HAP-1 (cell line): ENCODE measurements around the gene TVP23A.
"Not testable (repeated sequence)": the region's sequence is repeated elsewhere in the genome, so short reads cannot be mapped to it uniquely, and the experiment has no call there.

Source experiments
- DNase-seq, 2 experiments: peaks; one replicate each; pipeline ENCODE4 v3.0.0-alpha.2; 2016 to 2020; ENCODE audit warnings: low spot score in 2 of 2
- H3K27me3 ChIP-seq: fragments of 250-450 bp; sonication (Bioruptor Pico); 2 replicates; pipeline ENCODE4 v1.5.1; 2020; ENCODE audit warnings: low read depth, mild to moderate bottlenecking, moderate library complexity
- H3K36me3 ChIP-seq: fragments of 250-450 bp; sonication (Bioruptor Pico); replicated peaks from 2 replicates; pipeline ENCODE4 v1.5.1; 2020; ENCODE audit warnings: mild to moderate bottlenecking
- H3K4me1 ChIP-seq: fragments of 250-450 bp; sonication (Bioruptor Pico); 2 replicates; pipeline ENCODE4 v1.5.1; 2020; ENCODE audit warnings: mild to moderate bottlenecking
- H3K4me3 ChIP-seq: fragments of 250-450 bp; sonication (Bioruptor Pico); 2 replicates; pipeline ENCODE4 v1.5.1; 2020; ENCODE audit warnings: mild to moderate bottlenecking, moderate library complexity
- H3K9me3 ChIP-seq: fragments of 250-450 bp; sonication (Bioruptor Pico); 2 replicates; pipeline ENCODE4 v1.5.1; 2020; ENCODE audit warnings: mild to moderate bottlenecking, moderate library complexity
- in situ Hi-C: fragments of 300-500 bp; cut with MboI; formaldehyde crosslinking; loops from 3 replicates; pipeline ENCODE4 v1.14.3; 2020; ENCODE audit warnings: low sequenced_read_pairs, inconsistent platforms, mixed read lengths

The TVP23A gene

DNA sequence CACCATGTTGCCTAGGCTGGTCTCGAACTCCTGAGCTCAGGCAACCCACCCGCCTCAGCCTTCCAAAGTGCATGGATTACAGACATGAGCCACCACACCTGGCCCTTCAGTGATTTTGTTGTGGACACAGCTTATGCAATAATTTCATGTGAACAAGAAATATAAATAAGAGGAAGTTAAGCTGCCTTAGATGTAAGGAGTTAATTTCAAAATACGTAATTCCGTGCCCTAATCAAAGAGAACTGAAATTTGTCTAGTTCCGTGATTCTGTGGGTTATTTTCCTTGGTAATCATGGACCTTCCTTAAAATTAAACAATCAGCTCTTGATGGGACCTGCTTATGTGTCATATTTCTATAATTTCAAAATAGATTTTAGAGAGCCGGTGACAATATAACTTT is 11.9 kb downstream of the TVP23A start:
- H3K4me3 ChIP-seq = no peak overlapping the region
- no peaks in the 10 kb centered on the region for H3K9me3 ChIP-seq
- in situ Hi-C loops = no loop called here
- no peaks in the 10 kb centered on the region for H3K4me1 ChIP-seq
- DNase-seq = no peak
- H3K27me3 ChIP-seq = no peaks in the 10 kb centered on the region
- no peaks in the 10 kb centered on the region for H3K36me3 ChIP-seq

DNA sequence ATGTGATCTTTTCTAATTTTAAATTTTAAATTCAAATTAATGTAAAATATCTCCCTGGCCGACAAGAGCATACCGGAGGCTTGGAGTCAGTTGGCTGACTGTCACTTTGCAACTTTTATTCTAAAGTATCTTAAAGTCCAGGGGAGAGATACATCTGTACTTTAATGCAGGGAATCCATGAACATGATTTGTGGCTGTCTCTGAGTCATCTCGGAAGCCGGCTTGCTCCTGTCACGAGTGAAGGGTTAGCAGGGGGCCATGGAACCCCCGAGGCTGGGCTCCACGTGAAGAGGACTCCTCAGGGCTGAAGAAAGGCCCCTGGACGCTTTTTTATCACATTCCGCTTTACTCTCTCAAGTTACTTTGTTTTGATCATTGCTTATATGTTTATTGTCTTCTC is 13.3 kb downstream of the TVP23A start:
- DNase-seq = no peak
- Histone ChIP-seq H3K27me3 (no peaks in the 10 kb centered on the region), H3K4me1 (no peaks in the 10 kb centered on the region), H3K9me3 (no peaks in the 10 kb centered on the region), H3K36me3 (no peaks in the 10 kb centered on the region), H3K4me3 (no peak overlapping the region)
- in situ Hi-C loops = no loop called here

DNA sequence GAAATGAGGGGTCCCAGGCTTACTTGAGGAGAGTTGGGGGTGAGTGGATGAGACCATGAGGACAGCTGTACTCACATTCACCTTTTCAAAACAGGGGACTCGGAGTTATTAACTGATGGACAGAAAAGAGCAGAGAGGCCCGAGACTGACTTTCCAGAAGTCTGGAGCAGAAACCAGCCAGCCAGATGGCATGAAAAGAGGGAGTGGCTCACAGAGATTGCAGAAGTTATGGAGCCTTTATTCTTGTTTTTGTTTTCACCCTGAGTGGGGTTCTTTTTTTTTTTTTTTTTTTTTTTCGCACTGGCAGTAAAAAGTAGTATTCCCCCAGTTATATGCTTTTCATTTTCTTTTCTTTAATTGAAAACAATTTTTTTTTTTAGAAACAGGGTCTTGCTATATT is 18.9 kb downstream of the TVP23A start:
- DNase-seq = no peak
- no peak overlapping the region for H3K4me3 ChIP-seq
- H3K4me1 ChIP-seq = no peaks in the 10 kb centered on the region
- no peaks in the 10 kb centered on the region for H3K36me3 ChIP-seq
- no peaks in the 10 kb centered on the region for H3K9me3 ChIP-seq
- H3K27me3 ChIP-seq = no peaks in the 10 kb centered on the region
- in situ Hi-C loops = no loop called here

DNA sequence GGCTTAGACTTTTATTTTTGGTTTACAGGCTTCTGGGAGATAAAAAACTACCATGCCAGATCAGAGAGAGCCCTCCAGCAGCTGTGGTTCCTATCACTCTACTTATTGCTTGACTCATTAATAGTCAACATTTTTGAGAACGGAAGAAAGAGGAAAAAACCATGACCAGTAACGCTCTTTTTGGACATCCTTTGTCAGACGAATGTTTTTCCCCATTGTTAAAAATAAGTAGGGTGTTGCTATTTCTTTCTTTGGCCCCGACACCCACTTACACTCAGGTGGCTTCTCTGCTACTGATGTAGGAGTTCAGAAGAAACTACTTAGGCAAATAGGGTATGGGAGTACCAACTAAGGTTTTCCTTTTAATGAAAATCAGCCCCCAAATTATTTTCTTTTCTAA is 27.5 kb downstream of the TVP23A start:
- H3K27me3 ChIP-seq = no peaks in the 10 kb centered on the region
- peaks cover 4% of the 10 kb centered on the region; the same call in 1 of the 2 replicates for H3K4me1 ChIP-seq
- in situ Hi-C loops = no loop called here
- H3K36me3 ChIP-seq = no peaks in the 10 kb centered on the region
- H3K4me3 ChIP-seq = no peak overlapping the region
- H3K9me3 ChIP-seq = no peaks in the 10 kb centered on the region
- DNase-seq = no peak

DNA sequence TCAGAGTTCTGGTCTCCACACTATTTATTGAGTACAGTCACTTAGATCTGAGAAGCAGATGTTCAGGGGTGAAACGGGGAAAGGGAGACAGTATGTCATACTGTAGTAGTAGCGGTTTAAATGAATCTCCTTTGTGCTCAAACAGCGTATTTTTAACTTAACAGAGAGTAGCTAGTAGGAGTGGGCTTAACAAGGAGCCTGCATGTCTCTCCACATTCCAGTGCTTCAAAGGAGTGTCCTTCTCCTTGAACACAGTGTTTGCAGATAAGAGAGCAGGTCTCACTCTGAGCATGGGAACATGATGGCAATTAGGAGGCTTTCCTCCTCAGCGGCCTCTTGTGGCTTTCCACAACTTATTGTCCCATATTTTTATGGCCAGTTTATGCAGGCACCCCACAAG is 30.0 kb downstream of the TVP23A start:
- in situ Hi-C loops, H3K36me3 ChIP-seq, H3K9me3 ChIP-seq, H3K4me3 ChIP-seq, DNase-seq, H3K4me1 ChIP-seq, H3K27me3 ChIP-seq: not testable (repeated sequence)

DNA sequence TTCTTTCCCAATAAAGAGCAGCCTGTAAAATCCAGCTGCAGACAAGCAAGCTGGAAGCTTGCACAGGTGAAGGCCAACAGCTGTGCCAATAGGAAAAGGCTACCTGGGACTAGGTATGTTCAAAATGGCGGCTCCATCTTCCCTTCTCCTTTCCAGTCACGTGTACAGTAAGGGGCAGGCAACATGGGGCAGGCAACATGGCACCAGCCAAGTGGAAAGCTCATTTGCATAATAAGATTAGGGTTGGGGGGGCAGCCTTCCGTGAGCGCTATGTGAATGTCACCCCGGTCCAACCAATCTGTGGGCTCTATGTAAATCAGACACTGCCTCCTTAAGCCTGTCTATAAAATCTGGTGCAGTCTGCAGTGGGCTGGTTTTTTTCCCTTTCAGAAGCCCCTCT is 31.3 kb downstream of the TVP23A start:
- Histone ChIP-seq H3K27me3 (no peaks in the 10 kb centered on the region), H3K36me3 (no peaks in the 10 kb centered on the region), H3K4me3 (no peak overlapping the region), H3K9me3 (no peaks in the 10 kb centered on the region), H3K4me1 (peaks cover 4% of the 10 kb centered on the region; the same call in 1 of the 2 replicates)
- peak; percentile 2 to 47 for DNase-seq
- in situ Hi-C loops = no loop called here

DNA sequence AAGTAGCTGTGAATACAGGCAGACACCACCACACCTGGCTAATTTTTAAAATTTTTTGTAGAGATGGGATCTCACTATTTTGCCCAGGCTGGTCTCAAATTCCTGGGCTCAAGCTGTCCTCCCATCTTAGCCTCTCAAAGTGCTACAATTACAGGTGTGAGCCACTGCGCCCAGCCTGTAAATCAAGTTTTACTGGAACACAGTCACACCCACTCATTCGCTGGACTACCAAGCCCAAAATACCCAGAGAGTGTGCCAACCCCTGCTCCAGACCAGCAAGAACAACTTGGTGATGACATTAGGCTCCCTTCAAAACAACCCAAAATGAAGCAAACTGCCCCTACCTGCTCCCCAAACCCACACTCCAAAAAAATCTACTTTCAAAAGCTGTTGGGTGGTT is 36.0 kb downstream of the TVP23A start:
- Histone ChIP-seq H3K27me3 (no peaks in the 10 kb centered on the region), H3K9me3 (no peaks in the 10 kb centered on the region), H3K36me3 (no peaks in the 10 kb centered on the region), H3K4me3 (no peak overlapping the region), H3K4me1 (no peaks in the 10 kb centered on the region)
- no peak for DNase-seq
- in situ Hi-C loops = no loop called here

DNA sequence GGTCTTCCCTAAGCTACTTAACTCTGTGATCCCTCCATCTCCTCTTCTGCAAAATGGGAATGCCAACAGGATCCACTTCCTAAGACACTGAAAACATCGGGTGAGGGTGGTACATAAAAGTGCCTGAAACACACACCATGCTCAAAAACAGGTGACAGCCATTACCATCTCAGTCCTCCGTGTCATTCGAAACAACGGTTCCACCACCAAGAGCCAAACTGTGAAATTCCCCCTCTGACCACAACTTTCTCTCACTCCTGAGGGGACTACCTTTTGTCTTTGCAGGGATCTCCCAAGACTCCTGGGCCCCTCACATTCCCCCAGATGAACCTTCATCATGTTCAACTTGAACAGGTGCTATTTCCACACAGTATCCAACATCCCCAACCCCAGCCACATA is 38.0 kb downstream of the TVP23A start:
- Histone ChIP-seq H3K27me3 (no peaks in the 10 kb centered on the region), H3K36me3 (no peaks in the 10 kb centered on the region), H3K9me3 (no peaks in the 10 kb centered on the region), H3K4me3 (no peak overlapping the region), H3K4me1 (no peaks in the 10 kb centered on the region)
- no peak for DNase-seq
- in situ Hi-C loops = no loop called here

DNA sequence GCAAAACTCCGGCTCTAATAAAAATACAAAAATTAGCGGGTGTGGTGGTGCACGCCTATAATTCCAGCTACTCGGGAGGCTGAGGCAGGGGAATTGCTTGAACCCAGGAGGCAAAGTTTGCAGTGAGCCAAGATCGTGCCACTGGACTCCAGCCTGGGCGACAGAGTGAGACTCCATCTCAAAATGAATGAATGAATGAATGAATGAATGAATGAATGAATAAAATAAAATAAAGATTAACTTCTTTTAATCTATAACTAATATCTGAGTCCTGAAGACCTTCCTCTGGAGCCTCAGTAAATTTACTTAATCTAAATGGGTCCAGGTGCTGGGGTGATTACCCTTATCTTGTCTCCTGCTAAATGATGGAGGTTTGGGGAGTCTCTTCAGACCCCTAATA is 38.7 kb downstream of the TVP23A start:
- DNase-seq, in situ Hi-C loops, H3K4me1 ChIP-seq, H3K4me3 ChIP-seq, H3K36me3 ChIP-seq, H3K27me3 ChIP-seq, H3K9me3 ChIP-seq: not testable (repeated sequence)

DNA sequence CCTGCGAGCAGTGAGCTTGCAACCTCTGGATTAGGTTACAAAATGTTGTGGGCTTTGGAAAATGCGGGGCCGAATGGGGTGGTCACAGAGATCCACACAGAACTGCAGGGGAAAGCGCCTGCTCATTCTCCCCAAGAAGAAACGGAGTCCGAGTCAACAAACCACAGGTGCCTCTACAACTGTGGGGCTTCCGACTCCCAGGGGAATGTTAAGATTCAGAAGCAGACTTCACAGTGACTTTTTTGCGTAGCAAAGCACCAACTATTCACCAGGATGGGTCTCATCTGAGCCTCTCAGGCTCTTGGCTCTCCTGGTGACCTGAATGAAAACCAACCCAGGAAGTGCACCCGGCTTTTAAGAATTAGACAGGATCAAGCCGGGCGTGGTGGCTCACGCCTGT is 41.2 kb downstream of the TVP23A start:
- Histone ChIP-seq H3K9me3 (no peaks in the 10 kb centered on the region), H3K4me3 (no peak overlapping the region), H3K27me3 (no peaks in the 10 kb centered on the region), H3K4me1 (no peaks in the 10 kb centered on the region), H3K36me3 (no peaks in the 10 kb centered on the region)
- in situ Hi-C loops = no loop called here
- DNase-seq = no peak

DNA sequence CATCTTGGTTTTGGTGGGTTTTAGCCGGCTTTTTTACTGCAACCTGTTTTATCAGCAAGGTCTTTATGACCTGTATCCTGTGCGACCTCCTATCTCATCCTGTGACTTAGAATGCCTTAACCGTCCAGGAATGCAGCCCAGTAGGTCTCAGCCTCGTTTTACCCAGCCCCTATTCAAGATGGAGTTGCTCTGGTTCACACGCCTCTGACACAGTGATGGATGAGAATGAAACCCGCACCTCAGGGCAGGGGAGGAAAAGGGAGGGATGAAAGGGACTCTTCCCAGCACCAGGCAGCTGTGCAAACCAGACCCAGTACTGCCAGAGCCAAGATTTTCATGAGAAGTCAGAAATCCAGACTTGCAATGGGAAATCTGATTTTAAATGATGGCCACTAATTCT is 41.7 kb downstream of the TVP23A start:
- H3K9me3 ChIP-seq, H3K4me3 ChIP-seq, H3K27me3 ChIP-seq, in situ Hi-C loops, DNase-seq, H3K36me3 ChIP-seq, H3K4me1 ChIP-seq: not testable (repeated sequence)

DNA sequence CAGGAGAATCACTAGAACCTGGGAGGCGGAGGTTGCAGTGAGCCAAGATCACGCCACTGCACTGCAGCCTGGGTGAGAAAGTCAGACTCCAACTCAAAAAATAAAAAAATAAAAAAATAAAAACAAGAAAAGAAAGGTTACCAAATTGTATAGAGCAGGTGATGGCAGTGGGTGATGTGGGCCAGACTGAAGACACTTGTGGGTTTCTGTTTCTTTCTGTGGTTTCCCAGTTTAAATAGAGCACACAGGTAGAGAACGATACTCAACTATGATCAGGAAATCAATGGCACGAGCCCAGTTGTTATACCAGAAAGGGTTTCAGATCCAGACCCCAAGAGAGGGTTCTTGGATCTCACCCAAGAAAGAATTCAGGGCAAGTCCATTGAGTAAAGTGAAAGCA is 42.3 kb downstream of the TVP23A start:
- Histone ChIP-seq H3K36me3 (no peaks in the 10 kb centered on the region), H3K4me1 (no peaks in the 10 kb centered on the region), H3K4me3 (no peak overlapping the region), H3K27me3 (no peaks in the 10 kb centered on the region), H3K9me3 (no peaks in the 10 kb centered on the region)
- in situ Hi-C loops = no loop called here
- no peak for DNase-seq

DNA sequence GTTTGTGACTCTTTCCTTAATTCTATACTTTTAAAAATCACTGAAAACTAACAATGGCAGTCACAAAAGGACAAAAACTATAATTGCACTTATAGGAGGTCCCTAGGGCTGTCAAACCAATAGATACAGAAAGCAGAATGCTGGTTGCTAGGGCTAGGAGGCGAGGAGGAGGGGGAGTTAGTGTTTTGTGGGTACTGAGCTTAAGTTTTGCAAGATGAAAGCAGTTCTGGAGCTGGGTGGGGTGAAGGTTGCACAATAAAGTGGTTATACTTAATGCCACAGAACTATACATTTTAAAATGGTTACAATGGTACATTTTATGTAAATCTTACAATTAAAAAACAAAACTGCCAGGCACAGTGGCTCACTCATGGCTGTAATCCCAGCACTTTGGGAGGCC is 47.7 kb downstream of the TVP23A start:
- H3K36me3 ChIP-seq = no peaks in the 10 kb centered on the region
- DNase-seq = no peak
- no peak overlapping the region for H3K4me3 ChIP-seq
- in situ Hi-C loops = no loop called here
- no peaks in the 10 kb centered on the region for H3K9me3 ChIP-seq
- H3K4me1 ChIP-seq = no peaks in the 10 kb centered on the region
- no peaks in the 10 kb centered on the region for H3K27me3 ChIP-seq

DNA sequence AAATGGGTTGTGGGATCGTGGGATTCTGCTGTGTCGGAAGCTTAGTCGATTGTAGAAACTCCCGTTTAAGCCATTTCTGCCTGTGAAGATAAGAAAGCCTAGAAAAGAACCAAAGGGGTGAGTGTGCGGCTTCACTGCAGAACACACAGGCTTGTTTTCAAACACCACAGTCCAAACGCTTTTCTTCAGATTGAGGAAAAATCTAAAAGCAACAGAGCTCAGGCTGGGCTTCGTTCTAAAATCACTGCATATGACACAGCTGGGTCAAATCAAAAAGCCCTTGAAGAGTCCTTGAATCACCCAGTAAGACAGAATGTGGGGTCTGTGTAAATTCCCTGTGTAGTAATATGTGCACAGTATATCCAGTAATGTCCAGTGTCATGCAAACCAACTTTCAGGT is 49.2 kb downstream of the TVP23A start:
- no peaks in the 10 kb centered on the region for H3K9me3 ChIP-seq
- no peaks in the 10 kb centered on the region for H3K36me3 ChIP-seq
- H3K4me3 ChIP-seq = no peak overlapping the region
- no peaks in the 10 kb centered on the region for H3K4me1 ChIP-seq
- in situ Hi-C loops = no loop called here
- H3K27me3 ChIP-seq = no peaks in the 10 kb centered on the region
- DNase-seq = no peak

DNA sequence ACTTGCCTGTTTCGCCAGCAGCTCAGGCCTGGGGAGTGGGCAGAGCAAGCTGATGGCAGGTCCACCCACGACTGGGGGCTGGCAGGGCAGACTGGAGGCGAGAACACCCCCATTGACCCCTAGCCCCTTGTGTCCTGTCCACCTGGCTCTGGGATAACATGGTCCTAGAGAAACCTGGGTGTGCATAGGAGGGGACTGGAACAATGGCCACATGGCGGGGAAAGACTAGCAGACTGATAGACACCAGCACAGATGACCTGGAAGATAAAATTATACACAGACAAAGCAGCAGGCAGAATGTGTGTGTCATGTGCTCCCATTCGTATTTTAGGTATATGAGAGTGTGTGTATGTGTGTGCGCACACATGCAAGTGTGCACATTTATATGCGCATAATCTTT is 51.5 kb downstream of the TVP23A start:
- in situ Hi-C loops = no loop called here
- Histone ChIP-seq H3K9me3 (no peaks in the 10 kb centered on the region), H3K36me3 (no peaks in the 10 kb centered on the region), H3K4me1 (no peaks in the 10 kb centered on the region), H3K4me3 (no peak overlapping the region), H3K27me3 (no peaks in the 10 kb centered on the region)
- DNase-seq = no peak
